Ishikawa (cell line): ENCODE data around the gene KLF2.

Source experiments
- CEBPB ChIP-seq: IDR thresholded peaks from 2 replicates; pipeline ENCODE4 v1.6.1; 2012
- CREB1 ChIP-seq: IDR thresholded peaks from 2 replicates; pipeline ENCODE4 v1.6.1; 2012; ENCODE audit warnings: low read depth
- EGR1 ChIP-seq: IDR thresholded peaks from 2 replicates; pipeline ENCODE4 v1.6.1; 2012
- EP300 ChIP-seq: IDR thresholded peaks from 2 replicates; pipeline ENCODE4 v1.6.1; 2012; ENCODE audit warnings: borderline replicate concordance
- FOXM1 ChIP-seq: IDR thresholded peaks from 2 replicates; pipeline ENCODE4 v1.6.1; 2012; ENCODE audit warnings: low read depth, borderline replicate concordance
- MAX ChIP-seq: IDR thresholded peaks from 2 replicates; pipeline ENCODE4 v1.6.1; 2012
- NFIC ChIP-seq: IDR thresholded peaks from 2 replicates; pipeline ENCODE4 v1.6.1; 2012
- RAD21 ChIP-seq: IDR thresholded peaks from 2 replicates; pipeline ENCODE4 v1.6.1; 2012; ENCODE audit warnings: low read depth
- REST ChIP-seq: IDR thresholded peaks from 2 replicates; pipeline ENCODE4 v1.6.1; 2012; ENCODE audit warnings: low read depth, mild to moderate bottlenecking
- TAF1 ChIP-seq: IDR thresholded peaks from 2 replicates; pipeline ENCODE4 v1.6.1; 2012; ENCODE audit warnings: low read depth, mild to moderate bottlenecking
- TCF12 ChIP-seq: IDR thresholded peaks from 2 replicates; pipeline ENCODE4 v1.6.1; 2012; ENCODE audit warnings: low read depth
- TEAD4 ChIP-seq: IDR thresholded peaks from 2 replicates; pipeline ENCODE4 v1.6.1; 2012
- USF1 ChIP-seq: IDR thresholded peaks from 2 replicates; pipeline ENCODE4 v1.6.1; 2012
- YY1 ChIP-seq: IDR thresholded peaks from 2 replicates; pipeline ENCODE4 v1.6.1; 2012; ENCODE audit warnings: low read depth
- ZBTB7A ChIP-seq: IDR thresholded peaks from 2 replicates; pipeline ENCODE4 v1.6.1; 2012; ENCODE audit warnings: low read depth

Gene KLF2

GRCh38 chr19:16363133-16363851 is 38.7 kb downstream of the KLF2 start:
- TF ChIP-seq YY1 (no peak), USF1 (no peak), CREB1 (no peak), RAD21 (no peak), TEAD4 (no peak), TAF1 (no peak), CEBPB (no peak), NFIC (no peak), MAX (no peak), TCF12 (no peak), EP300 (no peak), FOXM1 (no peak), REST (no peak), ZBTB7A (no peak), EGR1 (no peak)

GRCh38 chr19:16363852-16364230 is 39.2 kb downstream of the KLF2 start:
- TF ChIP-seq YY1 (no peak), CEBPB (no peak), EGR1 (no peak), TEAD4 (no peak), EP300 (no peak), CREB1 (no peak), NFIC (no peak), USF1 (no peak), MAX (no peak), RAD21 (no peak), REST (no peak), TCF12 (no peak)

- TF ChIP-seq ZBTB7A (no peak), TCF12 (no peak), CEBPB (no peak), TAF1 (no peak)
Measured at GRCh38 chr19:16364231-16364865, 39.7 kb downstream of the KLF2 start.

- TF ChIP-seq EP300 (no peak), REST (no peak), CREB1 (no peak), TEAD4 (no peak), RAD21 (no peak), YY1 (no peak), ZBTB7A (no peak), USF1 (no peak), MAX (no peak), FOXM1 (no peak), CEBPB (no peak)
Measured at GRCh38 chr19:16365300-16365996, 40.8 kb downstream of the KLF2 start.
